GM19240 (cell line): ENCODE measurements around the gene OXSR1.
"Not testable (repeated sequence)": the region's sequence is repeated elsewhere in the genome, so short reads cannot be mapped to it uniquely, and the experiment has no call there.

ENCODE experiments used
- DNase-seq: peaks from one replicate; pipeline ENCODE4 v3.0.0; 2011; ENCODE audit warnings: low spot score; ENCODE audit not compliant: insufficient read length

The OXSR1 gene

DNA sequence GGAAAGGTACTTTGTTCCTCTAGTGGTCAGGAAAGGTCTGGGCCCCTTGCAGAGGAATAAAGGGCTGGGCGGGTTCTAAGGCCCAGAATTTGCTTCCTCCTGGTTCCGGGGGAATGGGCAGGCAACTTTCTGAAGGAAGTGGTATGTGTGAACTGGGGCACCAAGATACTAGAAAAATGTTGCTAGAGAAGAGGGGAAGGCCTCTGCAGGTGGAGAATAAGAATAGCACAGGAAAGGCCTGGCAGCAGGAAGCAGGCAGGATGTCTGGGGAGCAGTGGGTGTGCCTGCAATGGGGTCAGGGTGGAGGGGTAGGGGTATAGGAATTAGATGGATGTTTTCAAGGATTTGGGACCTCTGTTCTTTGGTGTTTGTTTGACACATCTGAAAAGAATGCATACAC lies 102.3 kb downstream of the OXSR1 start:
- DNase-seq: no peak

DNA sequence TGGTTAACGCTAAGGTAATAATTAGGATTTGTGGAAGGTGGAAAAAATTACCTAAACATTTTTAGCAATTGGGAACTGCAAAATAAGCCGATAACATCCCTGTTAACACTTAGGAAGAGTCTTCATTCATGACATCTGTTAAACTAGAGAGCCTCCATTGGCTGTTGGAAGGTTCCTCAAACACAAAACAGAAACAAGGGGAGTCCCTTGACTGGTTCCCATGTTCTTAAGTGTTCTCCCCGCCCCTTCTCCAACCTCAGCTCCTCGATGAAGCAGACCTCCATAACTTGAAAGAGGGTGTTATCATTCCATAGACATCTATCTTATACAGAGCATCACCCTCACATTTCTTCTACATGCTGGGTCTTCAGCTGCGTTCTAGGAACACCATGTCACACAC lies 102.8 kb downstream of the OXSR1 start:
- DNase-seq: no peak

DNA sequence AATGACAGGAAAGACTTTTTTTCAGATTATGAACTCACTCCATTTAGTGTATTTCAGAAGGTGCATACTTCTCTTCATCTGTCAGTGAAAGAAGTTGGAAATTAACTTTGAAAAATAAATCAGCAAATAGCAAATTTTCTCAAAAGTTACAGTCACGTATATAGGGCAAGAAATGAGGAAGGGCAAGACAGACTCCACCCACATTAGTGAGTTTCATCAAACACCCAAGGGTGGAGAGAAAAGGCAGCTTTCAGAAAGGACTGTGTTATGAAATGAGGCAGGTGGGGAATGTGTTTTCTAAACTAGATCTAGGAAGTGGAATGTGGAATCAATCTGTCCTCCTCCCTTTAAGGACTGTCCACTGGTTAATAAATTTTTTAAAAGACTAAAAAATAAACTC lies 103.2 kb downstream of the OXSR1 start:
- DNase-seq: no peak

DNA sequence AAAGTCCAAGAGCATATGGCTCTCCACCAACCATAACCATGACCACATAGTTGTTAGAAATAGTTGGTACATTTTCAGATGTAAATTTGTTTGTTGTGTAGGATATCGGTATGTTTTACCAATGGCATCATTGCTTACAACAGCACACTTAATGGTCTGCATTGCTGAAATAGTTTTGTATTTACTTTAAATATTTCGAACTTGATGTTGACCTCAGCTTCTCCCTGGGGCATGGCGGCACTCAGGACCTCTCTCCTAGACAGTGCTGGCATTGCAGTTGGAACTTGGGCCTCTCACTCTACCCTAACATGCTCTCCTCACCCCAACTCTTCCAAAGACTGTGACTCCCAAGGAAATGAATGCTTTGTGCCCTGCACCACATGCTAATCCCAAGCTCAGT lies 105.3 kb downstream of the OXSR1 start:
- DNase-seq: no peak

GRCh38 chr3:38271553-38271952 lies 106.2 kb downstream of the OXSR1 start:
- no peak for DNase-seq

GRCh38 chr3:38274864-38275649 lies 109.7 kb downstream of the OXSR1 start:
- no peak for DNase-seq

DNA sequence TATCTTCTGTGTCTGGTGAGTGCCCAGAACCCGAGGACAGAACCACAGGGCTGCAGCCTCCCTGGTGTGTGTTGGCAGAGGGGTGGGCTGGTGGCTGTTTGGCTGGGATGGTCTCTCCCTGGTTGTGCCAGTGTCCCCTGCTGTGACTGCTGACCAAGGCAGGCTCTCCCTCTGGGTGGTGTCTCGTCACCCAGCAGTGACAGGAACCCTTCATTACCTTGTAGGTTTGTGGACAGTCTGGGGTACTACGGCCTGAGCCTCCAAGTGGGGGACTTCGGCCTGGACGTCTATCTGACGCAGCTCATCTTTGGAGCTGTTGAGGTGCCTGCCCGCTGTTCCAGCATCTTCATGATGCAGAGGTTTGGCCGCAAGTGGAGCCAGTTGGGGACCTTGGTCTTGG lies 110.3 kb downstream of the OXSR1 start:
- DNase-seq: no peak

- DNase-seq: no peak
Measured at GRCh38 chr3:38276081-38276916, 111.0 kb downstream of the OXSR1 start.

DNA sequence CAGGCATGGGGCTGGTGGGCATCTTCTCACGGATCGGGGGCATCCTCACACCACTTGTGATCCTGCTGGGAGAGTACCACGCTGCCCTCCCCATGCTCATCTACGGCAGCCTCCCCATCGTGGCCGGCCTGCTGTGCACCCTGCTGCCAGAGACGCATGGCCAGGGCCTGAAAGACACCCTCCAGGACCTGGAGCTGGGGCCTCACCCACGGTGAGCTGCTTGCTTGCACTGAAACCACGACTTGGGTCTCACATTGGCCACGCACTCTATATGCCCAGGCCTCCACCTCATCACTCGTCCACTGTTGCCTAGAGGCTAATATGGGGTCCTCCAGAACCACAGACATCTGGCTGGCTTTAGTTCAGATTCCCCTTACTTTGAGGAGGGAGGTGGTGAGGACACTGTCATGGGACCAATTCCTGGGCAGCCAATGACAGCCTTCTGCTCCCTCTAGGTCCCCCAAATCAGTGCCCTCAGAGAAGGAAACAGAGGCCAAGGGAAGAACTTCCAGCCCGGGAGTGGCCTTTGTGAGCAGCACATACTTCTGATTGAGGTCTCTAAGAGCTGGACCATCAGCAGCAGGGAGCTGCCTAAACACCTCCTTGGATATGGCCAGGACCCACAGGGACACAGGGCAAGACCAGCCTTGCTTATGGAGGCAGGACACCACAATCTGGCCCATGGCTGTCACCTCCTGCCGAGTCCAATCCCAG lies 111.7 kb downstream of the OXSR1 start:
- DNase-seq: no peak

- DNase-seq: no peak
Measured at GRCh38 chr3:38278841-38279240, 113.5 kb downstream of the OXSR1 start.

- DNase-seq: no peak
Measured at GRCh38 chr3:38281895-38282686, 116.8 kb downstream of the OXSR1 start, which contains the start of gene SLC22A14. SLC22A14 (plus strand) TSS chr3:38282294; CDS start chr3:38306027, 23,733 bp downstream.

DNA sequence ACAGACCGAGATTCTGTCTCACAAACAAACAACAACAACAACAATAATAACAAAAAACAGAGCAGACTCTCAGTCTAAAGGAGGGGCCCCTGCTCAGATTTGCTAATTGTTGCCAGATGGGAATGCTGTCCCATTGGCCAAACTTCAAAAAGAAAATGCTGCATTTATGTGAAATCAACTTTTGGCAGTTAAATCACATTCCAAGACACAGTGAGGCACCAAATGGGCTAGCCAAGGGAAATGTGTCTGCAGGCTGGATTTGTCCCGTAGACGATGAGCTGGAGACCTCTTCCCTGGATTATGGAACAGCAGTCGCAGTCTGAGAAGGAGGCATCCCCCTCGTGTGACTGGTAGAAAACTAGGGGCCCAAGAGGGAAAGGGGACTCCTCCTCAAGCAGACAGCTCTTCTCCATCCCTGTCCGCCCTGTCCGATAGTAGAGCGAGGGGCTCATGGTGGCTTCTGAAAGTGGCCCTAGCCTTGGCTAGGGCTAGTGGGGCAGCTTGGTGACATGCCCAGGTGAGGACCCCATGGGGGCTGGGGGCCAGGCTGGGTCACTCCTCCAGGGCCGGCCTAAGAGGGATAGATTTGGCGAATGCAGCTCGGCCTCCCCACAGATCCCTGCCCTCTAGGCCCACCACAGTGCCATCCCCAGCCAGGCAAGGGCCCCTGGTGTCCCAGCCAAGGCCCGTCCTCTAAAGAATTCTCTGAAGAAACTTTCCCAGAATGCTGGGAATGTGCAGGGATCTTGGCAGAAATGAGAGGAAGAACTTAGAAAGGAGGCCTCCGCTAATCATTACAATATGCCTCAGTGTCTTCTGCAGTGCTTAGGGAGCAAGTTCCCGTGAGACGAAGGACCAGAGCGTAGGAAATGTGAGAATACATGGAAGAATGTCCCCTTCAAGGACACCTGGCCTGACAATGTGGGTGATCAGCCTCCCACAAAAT lies 118.7 kb downstream of the OXSR1 start:
- DNase-seq: no peak

GRCh38 chr3:38284756-38285150 lies 119.4 kb downstream of the OXSR1 start:
- no peak for DNase-seq

DNA sequence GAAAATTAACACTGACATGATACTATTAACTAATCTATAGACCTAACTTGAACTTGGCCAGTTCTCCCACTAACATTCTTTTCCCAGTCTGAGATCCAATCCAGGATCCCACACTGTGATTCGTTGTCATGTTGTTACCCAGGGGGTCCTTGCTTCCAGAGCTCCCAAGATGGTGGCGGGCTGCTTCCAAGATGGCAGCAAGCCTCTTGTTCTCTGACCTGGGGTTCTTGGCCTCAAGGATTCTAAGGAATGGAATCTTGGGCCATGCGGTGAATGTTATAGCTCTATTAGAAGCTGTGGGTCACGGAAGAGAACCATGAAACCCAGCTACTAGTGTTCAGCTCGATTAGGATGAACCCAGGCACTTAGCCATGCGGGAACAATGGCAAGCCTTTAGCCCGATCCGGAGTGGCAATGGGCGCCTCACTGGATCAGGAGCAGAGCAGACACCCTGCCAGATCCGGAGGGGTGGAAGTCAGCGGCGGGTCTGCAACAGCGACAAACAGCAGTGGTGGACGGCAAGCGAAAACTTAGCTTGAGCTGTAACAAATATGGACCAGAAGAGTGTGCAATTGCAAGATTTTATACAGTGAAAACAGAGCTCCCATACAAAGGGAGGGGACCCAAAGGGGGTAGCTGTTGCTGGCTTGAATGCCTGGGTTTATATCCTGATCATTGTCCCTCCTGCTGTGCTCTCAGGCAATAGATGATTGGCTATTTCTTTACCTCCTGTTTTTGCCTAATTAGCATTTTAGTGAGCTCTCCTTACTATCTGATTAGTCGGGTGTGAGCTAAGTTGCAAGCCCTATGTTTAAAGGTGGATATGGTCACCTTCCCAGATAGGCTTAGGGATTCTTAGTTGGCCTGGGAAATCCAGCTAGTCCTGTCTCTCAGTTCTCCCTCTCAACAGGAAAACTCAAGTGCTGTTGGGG lies 124.2 kb downstream of the OXSR1 start:
- DNase-seq: not testable (repeated sequence)

DNA sequence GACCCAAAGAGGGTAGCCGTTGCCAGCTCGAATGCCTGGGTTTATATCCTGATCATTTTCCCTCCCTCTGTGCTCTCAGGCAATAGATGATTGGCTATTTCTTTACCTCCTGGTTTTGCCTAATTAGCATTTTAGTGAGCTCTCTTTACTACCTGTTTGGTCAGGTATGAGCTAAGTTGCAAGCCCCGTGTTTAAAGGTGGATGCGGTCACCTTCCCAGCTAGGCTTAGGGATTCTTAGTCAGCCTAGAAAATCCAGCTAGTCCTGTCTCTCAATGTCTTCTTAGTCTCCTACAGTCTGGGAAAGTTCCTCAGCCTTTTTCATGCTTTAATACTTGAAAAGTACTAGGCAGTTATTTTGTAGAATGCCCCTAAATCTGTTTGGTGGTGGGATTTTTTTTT lies 131.7 kb downstream of the OXSR1 start:
- DNase-seq: not testable (repeated sequence)

GRCh38 chr3:38297537-38297936 lies 132.2 kb downstream of the OXSR1 start:
- no peak for DNase-seq

DNA sequence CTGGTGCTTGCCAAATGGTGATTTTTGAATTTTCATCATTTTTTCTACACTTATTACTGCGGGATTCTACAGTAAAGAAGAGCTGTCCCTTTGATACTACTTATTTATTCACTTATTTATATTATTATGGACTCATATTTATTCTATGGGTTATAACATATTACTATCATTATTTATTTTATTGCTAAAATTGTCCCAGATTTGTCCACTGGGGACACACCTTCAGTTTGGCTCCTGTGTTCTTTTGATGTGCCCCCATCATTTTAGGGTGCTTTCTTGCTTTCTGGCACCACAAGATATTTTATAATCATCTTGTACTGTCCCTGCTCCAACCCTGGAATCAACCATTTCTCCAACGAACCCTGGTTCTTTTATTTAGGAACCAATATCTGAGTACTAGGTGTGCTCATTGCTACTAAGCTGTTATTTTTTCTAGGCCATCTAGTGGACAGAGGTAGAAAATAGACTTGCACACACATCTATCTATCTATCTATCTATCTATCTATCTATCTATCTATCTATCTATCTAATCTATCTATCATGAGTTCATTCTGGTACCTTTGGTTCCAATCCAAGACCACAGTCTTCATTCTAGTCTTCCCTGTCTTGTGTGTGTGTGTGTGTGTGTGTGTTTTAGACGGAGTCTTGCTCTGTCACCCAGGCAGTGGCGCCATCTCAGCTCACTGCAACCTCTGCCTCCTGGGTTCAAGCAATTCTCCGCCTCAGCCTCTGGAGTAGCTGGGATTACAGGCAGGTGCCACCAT lies 132.8 kb downstream of the OXSR1 start:
- no peak for DNase-seq
